ENCODE results near the gene TYRO3.
A peak's percentile ranks its signal among the peaks of the same experiment; 100 is the strongest.

Gene TYRO3

DNA sequence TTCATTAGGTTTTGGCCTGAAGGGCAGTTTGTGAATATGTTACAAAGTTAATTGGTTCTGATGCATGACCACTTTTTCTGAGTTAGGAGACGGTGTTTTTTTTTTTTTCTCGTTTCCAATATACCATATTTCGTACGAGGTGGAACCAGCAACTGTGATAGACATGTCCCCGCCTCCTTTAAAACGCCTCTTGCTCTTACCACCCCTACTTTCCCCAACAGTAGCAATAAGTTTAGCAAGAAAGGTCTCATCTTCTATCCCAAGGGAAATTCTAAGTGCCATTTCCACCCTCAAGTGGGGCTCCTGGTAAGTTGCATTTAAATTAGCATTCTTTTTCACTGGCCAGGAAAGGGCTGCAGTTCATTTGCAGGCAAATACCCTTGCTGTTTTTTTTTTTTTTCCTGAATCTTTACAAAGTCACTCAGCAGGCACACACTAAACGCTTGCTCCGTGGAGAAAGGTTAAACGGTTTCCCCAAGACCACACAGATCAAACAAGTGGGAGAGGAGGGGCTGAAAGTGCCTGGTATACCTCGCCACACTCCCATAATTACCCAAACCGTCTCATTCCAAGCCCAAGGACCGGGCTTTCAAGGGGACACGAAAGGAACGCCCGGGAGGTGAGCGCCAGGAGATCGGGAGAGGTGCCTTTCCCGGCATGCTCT is 61.7 kb downstream of the TYRO3 start:
- Histone ChIP-seq H3K36me3 (replicated peaks) (no peaks in the 10 kb centered on the region), H3K4me3 (peak overlapping the region; percentile 10; the same call in 1 of the 2 replicates), H3K9me3 (no peaks in the 10 kb centered on the region), H3K27me3 (ENCODE audit: low read depth) (no peaks in the 10 kb centered on the region), H3K4me1 (peaks cover 5% of the 10 kb centered on the region)
- no peak for DNase-seq (ENCODE audit: low spot score in 2 of 2)
- in situ Hi-C loops (cut with MboI; ENCODE audit: low sequenced_read_pairs): no loop called here

DNA sequence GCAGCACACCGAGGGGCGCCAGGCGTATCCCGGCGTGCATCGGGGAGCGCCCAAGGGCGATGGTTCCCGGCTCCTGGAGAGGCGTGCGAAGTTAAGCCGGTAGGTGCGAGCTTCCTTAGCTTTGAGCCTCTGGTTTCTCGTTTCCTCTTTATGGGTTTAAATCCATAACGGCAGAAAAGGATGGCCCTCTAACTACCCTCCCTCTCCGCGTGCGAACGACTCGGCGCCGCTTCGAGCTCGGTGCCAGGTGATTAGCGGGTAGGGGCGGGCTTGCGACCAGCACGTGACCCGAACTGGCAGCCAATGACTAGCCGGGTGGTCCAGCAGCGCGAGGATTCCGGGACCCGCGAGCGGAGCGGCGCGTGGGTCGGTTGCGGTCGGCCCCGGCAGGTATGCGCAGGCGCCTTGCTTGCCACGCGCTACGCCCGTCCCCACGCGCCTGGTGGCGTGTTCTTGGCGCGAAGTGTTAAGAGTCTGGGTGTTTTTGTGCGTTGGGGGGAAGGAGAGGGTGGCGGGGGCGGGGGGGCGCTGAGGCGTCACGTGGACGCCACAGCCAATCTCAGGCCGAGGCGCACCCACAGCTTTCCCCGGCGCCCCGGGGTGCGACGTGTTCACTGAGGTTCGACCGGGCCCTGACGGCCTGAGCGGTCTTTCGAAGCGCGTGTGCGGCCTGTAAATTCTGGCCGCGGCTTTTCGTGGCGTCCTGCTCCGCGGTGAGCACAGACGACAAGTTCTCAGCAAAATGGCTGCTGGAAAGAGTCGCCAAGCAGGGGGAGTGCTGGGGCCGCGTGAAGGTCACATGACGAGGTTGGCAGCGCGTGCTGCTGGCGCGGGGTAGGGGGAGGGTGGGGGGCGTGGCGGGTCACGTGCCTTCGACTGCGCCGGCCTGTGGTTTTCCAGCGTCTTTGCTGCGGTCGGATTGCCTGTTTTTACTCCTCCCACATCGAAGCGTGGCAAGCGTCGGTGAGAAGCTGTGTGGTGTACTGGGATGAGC is 62.5 kb downstream of the TYRO3 start:
- Histone ChIP-seq H3K36me3 (replicated peaks) (no peaks in the 10 kb centered on the region), H3K9me3 (no peaks in the 10 kb centered on the region), H3K4me1 (peaks cover 5% of the 10 kb centered on the region), H3K27me3 (ENCODE audit: low read depth) (no peaks in the 10 kb centered on the region), H3K4me3 (peak overlapping the region; percentile 10; the same call in 1 of the 2 replicates)
- in situ Hi-C loops (cut with MboI; ENCODE audit: low sequenced_read_pairs): no loop called here
- peak in 1 of 2 experiments; percentile 37 for DNase-seq (ENCODE audit: low spot score in 2 of 2)

DNA sequence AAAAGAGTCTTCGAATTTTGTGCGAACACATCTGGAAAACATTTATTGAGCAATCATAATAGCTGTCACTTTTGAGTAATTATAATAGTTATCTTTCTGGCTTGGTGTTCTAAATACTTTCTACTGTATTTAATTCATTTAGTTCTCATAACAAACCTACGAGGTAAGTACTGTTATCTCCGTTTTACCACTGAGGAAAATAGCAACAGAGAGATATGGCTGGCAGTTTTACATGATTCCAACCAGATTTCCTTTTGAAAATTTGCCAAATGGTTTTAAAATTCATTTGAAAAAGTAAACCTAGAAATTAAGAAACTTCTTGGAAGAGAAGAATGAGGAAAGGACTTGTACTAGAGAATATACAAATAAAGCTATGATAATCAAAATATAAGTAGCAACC is 63.9 kb downstream of the TYRO3 start:
- H3K4me1 ChIP-seq: peaks cover 5% of the 10 kb centered on the region
- H3K36me3 ChIP-seq (replicated peaks): no peaks in the 10 kb centered on the region
- no peaks in the 10 kb centered on the region for H3K27me3 ChIP-seq (ENCODE audit: low read depth)
- no peaks in the 10 kb centered on the region for H3K9me3 ChIP-seq
- DNase-seq (ENCODE audit: low spot score in 2 of 2): no peak
- in situ Hi-C loops (cut with MboI; ENCODE audit: low sequenced_read_pairs): no loop called here
- no peak overlapping the region for H3K4me3 ChIP-seq

DNA sequence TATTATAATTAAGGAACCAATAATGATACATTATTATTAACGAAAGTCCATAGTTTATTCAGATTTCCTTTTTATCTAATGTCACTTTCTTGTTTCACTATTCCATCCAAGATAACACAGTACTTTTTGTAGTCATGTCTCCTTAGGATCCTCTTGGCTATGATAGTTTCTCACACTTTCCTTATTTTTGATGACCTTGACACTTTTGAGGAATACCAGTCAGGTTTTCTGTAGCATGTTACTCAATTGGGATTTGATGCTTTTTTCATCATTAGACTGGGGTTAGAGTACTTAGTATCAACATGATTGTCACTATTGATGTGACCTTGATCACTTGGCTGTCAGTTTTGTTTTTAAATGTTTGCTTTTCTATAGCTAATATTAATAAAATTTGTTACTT is 68.2 kb downstream of the TYRO3 start:
- no peak for DNase-seq (ENCODE audit: low spot score in 2 of 2)
- no peaks in the 10 kb centered on the region; the same call in 1 of the 2 replicates for H3K4me1 ChIP-seq
- no peaks in the 10 kb centered on the region for H3K27me3 ChIP-seq (ENCODE audit: low read depth)
- no peaks in the 10 kb centered on the region for H3K36me3 ChIP-seq (replicated peaks)
- in situ Hi-C loops (cut with MboI; ENCODE audit: low sequenced_read_pairs): no loop called here
- H3K4me3 ChIP-seq: no peak overlapping the region
- no peaks in the 10 kb centered on the region for H3K9me3 ChIP-seq

DNA sequence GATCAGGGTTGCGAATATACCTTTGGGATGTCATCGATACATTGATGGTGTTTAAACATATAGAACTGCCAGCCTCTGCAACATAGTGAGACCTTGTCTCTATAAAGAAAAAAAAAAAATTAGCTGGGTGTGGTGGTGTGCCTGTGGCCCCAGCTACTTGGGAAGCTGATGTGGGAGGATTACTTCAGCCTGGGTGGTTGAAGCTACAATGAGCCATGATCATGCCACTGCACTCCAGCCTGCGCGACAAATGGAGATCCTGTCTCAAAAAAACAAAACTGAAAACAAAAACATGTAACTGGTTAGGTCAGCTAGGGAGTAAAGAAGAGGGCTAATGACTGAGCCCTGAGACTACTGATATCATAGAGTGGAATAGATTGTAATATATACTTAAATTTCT is 70.5 kb downstream of the TYRO3 start:
- Histone ChIP-seq H3K27me3 (ENCODE audit: low read depth) (no peaks in the 10 kb centered on the region), H3K9me3 (no peaks in the 10 kb centered on the region), H3K4me3 (no peak overlapping the region), H3K4me1 (peaks cover 4% of the 10 kb centered on the region), H3K36me3 (replicated peaks) (no peaks in the 10 kb centered on the region)
- in situ Hi-C loops (cut with MboI; ENCODE audit: low sequenced_read_pairs): no loop called here
- no peak for DNase-seq (ENCODE audit: low spot score in 2 of 2)

DNA sequence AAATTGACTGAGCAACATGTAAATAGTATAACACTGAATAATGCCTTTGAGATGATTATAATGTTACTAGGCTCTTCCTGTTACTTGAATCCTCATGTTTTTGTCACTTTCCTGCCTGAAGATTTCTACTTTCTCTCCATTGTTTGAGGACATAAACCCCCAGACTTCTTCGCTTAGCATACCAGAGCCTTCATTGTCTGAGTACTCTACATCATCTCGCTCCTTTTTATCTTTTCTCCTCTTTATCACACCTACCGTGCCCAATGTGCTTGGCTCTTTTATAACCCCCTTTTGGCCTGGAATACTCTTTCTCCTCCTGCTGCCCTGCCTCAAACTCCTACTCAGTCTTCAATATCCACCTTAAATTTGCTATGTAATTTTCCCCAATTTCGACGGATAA is 70.9 kb downstream of the TYRO3 start:
- in situ Hi-C loops (cut with MboI; ENCODE audit: low sequenced_read_pairs): no loop called here
- Histone ChIP-seq H3K9me3 (no peaks in the 10 kb centered on the region), H3K4me3 (no peak overlapping the region), H3K27me3 (ENCODE audit: low read depth) (no peaks in the 10 kb centered on the region), H3K36me3 (replicated peaks) (no peaks in the 10 kb centered on the region), H3K4me1 (peaks cover 5% of the 10 kb centered on the region)
- no peak for DNase-seq (ENCODE audit: low spot score in 2 of 2)

DNA sequence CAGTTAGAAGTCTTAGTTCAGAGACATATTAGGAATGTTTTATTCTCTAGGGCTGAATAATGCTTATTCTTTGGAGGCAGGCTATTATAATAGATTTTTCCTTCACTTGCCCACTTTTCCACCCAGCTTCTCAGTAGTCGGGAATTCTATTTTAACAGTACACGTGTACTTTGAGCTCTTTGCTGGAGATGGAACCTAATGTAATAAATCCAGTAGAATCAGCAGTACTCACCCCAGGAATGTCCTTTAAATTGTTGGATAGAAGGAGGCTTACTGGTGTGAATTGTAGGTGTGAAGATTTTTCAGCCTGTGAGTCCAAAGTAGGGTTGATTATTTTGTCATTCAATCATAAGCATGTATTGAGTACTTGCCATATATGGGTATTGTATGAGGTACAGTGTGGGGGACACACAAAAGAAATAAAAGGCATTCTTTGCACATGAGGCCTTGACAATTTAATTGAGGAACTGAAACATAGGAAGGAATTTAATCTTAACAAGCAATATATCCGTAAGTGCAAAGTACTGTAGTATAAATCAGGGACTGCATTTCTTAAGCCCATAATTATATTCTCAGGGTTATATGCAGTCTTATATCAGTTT is 71.7 kb downstream of the TYRO3 start:
- Histone ChIP-seq H3K27me3 (ENCODE audit: low read depth) (no peaks in the 10 kb centered on the region), H3K4me3 (no peak overlapping the region), H3K9me3 (no peaks in the 10 kb centered on the region), H3K36me3 (replicated peaks) (no peaks in the 10 kb centered on the region), H3K4me1 (peaks cover 5% of the 10 kb centered on the region)
- in situ Hi-C loops (cut with MboI; ENCODE audit: low sequenced_read_pairs): no loop called here
- DNase-seq (ENCODE audit: low spot score in 2 of 2): no peak

DNA sequence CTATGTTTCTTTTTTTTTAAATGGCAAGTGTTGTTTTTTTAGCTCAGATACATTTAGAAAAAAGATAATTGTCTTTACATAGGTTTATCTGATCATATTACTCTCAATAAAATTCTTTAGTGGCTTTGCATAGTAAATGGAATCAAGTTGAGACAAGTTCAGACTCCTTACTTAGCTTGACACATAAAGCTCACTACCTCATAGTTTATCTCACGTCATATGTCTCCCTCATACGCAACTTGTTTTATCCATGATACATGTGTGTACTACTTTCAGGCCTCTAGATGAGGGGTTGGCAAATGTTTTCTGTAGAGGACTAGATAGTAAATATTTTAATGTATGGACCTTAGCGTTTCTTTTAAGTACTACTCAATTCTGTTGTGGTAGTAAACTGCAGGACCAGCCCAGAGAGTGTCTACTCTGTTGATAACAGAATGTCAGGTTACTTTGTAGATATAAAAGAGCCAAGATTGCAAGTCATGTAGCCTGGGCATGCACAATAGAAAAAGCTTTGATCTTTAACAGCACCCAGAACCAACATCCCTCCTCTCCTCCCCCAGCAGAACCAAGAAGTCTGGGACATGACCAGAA is 73.0 kb downstream of the TYRO3 start:
- Histone ChIP-seq H3K9me3 (no peaks in the 10 kb centered on the region), H3K4me1 (peaks cover 5% of the 10 kb centered on the region), H3K27me3 (ENCODE audit: low read depth) (no peaks in the 10 kb centered on the region), H3K4me3 (no peak overlapping the region), H3K36me3 (replicated peaks) (no peaks in the 10 kb centered on the region)
- no peak for DNase-seq (ENCODE audit: low spot score in 2 of 2)
- in situ Hi-C loops (cut with MboI; ENCODE audit: low sequenced_read_pairs): no loop called here
